WERI-Rb-1 (cell line): ENCODE data around the gene PRKCB.

ENCODE experiments used
- DNase-seq: peaks from one replicate; pipeline ENCODE4 v3.0.0-alpha.2; 2020
- H3K27ac ChIP-seq: fragments of 250-450 bp; sonication (Bioruptor Pico); 2 replicates; pipeline ENCODE4 v1.5.1; 2020; ENCODE audit warnings: mild to moderate bottlenecking, moderate library complexity
- H3K27me3 ChIP-seq: fragments of 250-450 bp; sonication (Bioruptor Pico); 2 replicates; pipeline ENCODE4 v1.5.1; 2021; ENCODE audit warnings: mild to moderate bottlenecking, low read depth, moderate library complexity; ENCODE audit not compliant: insufficient read depth, severe bottlenecking
- H3K36me3 ChIP-seq: fragments of 250-450 bp; sonication (Bioruptor Pico); 2 replicates; pipeline ENCODE4 v1.5.1; 2020; ENCODE audit warnings: mild to moderate bottlenecking, moderate library complexity
- H3K4me3 ChIP-seq: 2 replicates; pipeline ENCODE4 v1.5.1; 2011; ENCODE audit warnings: low read depth, mild to moderate bottlenecking, control low read depth, low read length
- H3K9me3 ChIP-seq: fragments of 250-450 bp; sonication (Bioruptor Pico); 2 replicates; pipeline ENCODE4 v1.5.1; 2021; ENCODE audit warnings: mild to moderate bottlenecking, moderate library complexity; ENCODE audit not compliant: severe bottlenecking
- CTCF ChIP-seq: IDR thresholded peaks from 2 replicates; pipeline ENCODE4 v1.5.1; 2011; ENCODE audit warnings: low read depth, mild to moderate bottlenecking, control low read depth, inconsistent platforms, low read length

Gene PRKCB

GRCh38 chr16:24088767-24089166, 253.0 kb downstream of the PRKCB start:
- peak; percentile 14 for DNase-seq
- no peaks in the 10 kb centered on the region for H3K36me3 ChIP-seq
- no peak for TF ChIP-seq CTCF
- no peak overlapping the region for H3K4me3 ChIP-seq
- H3K9me3 ChIP-seq = peaks cover 8% of the 10 kb centered on the region
- no peaks in the 10 kb centered on the region for H3K27me3 ChIP-seq
- no peak overlapping the region for H3K27ac ChIP-seq

GRCh38 chr16:24091125-24091524, 255.3 kb downstream of the PRKCB start:
- DNase-seq = no peak
- Histone ChIP-seq H3K4me3 (no peak overlapping the region), H3K27ac (no peak overlapping the region), H3K9me3 (peaks cover 8% of the 10 kb centered on the region), H3K27me3 (no peaks in the 10 kb centered on the region), H3K36me3 (no peaks in the 10 kb centered on the region)
- no peak for TF ChIP-seq CTCF

GRCh38 chr16:24093049-24093448, 257.3 kb downstream of the PRKCB start:
- H3K36me3 ChIP-seq = no peaks in the 10 kb centered on the region
- no peak overlapping the region for H3K27ac ChIP-seq
- TF ChIP-seq CTCF = no peak
- no peak for DNase-seq
- no peak overlapping the region for H3K4me3 ChIP-seq
- peaks cover 8% of the 10 kb centered on the region for H3K9me3 ChIP-seq
- H3K27me3 ChIP-seq = no peaks in the 10 kb centered on the region

GRCh38 chr16:24094660-24095059, 258.9 kb downstream of the PRKCB start:
- Histone ChIP-seq H3K9me3 (peaks cover 8% of the 10 kb centered on the region), H3K27ac (no peak overlapping the region), H3K4me3 (no peak overlapping the region), H3K36me3 (no peaks in the 10 kb centered on the region), H3K27me3 (no peaks in the 10 kb centered on the region)
- TF ChIP-seq CTCF = no peak
- DNase-seq = no peak

- H3K9me3 ChIP-seq = no peaks in the 10 kb centered on the region
- H3K36me3 ChIP-seq = no peaks in the 10 kb centered on the region
- no peak for TF ChIP-seq CTCF
- no peaks in the 10 kb centered on the region for H3K27me3 ChIP-seq
- no peak overlapping the region for H3K27ac ChIP-seq
- no peak overlapping the region for H3K4me3 ChIP-seq
- DNase-seq = no peak
These were observed 263.1 kb downstream of the PRKCB start for GRCh38 chr16:24098896-24099295.

GRCh38 chr16:24101431-24101830, 265.6 kb downstream of the PRKCB start:
- Histone ChIP-seq H3K9me3 (no peaks in the 10 kb centered on the region), H3K27ac (no peak overlapping the region), H3K4me3 (no peak overlapping the region), H3K27me3 (no peaks in the 10 kb centered on the region), H3K36me3 (no peaks in the 10 kb centered on the region)
- DNase-seq = no peak
- no peak for TF ChIP-seq CTCF
